ENCODE data around the gene UBR4. TPM values are rescaled to one million over a fixed set of nuclear protein-coding genes. Genes with fewer than 3 reads are reported as not detected.

The UBR4 gene
- total RNA-seq, 2 experiments from 2014 or later: 117 to 125 TPM

- CTCF ChIA-PET: interaction anchor here (0.7 to 7.2 kb wide), 14 partner anchors 14 to 200 kb away, joined by 3 to 48 read pairs (median 7); partner anchors contain the start of gene ALDH4A1
- no peak for DNase-seq
- peak overlapping the region; percentile 78 for H3K27ac Mint-ChIP-seq
- peaks cover 6% of the 10 kb centered on the region for H3K27me3 Mint-ChIP-seq (ENCODE audit: low read depth)
- no peak for ATAC-seq
- H3K36me3 Mint-ChIP-seq (ENCODE audit: low read depth): peaks cover 64% of the 10 kb centered on the region
- POLR2A ChIA-PET: interaction anchor here (1.0 to 1.8 kb wide), 3 partner anchors 146 to 177 kb away, joined by 3 to 6 read pairs (median 4); partner anchors contain the start of genes EMC1 and MRTO4
- no peaks in the 10 kb centered on the region for H3K9me3 Mint-ChIP-seq (ENCODE audit: insufficient read depth)
- H3K4me1 Mint-ChIP-seq (ENCODE audit: low read depth): peaks cover 34% of the 10 kb centered on the region
- H3K4me3 Mint-ChIP-seq: no peak overlapping the region
These were observed 135.0 kb downstream of the UBR4 start for GRCh38 chr1:19074902-19075721.

GRCh38 chr1:19074361-19074901, 135.6 kb downstream of the UBR4 start:
- DNase-seq: peak; percentile 87
- ChIA-PET CTCF (interaction anchor here (0.7 to 7.2 kb wide), 15 partner anchors 15 to 199 kb away, joined by 3 to 48 read pairs (median 6); partner anchors contain the start of gene ALDH4A1), POLR2A (interaction anchor here (0.6 to 1.8 kb wide), 4 partner anchors 146 to 826 kb away, joined by 3 to 6 read pairs (median 4); partner anchors contain the start of genes EMC1 and MRTO4)
- Mint-ChIP-seq H3K27me3 (ENCODE audit: low read depth) (peaks cover 6% of the 10 kb centered on the region), H3K4me3 (no peak overlapping the region), H3K27ac (peak overlapping the region; percentile 78), H3K36me3 (ENCODE audit: low read depth) (peaks cover 59% of the 10 kb centered on the region), H3K9me3 (ENCODE audit: insufficient read depth) (no peaks in the 10 kb centered on the region), H3K4me1 (ENCODE audit: low read depth) (peaks cover 34% of the 10 kb centered on the region)
- peak; percentile 94 for ATAC-seq

- ATAC-seq (no peak), DNase-seq (no peak)
- H3K27ac Mint-ChIP-seq: peak overlapping the region; percentile 78
- peaks cover 6% of the 10 kb centered on the region for H3K27me3 Mint-ChIP-seq (ENCODE audit: low read depth)
- CTCF ChIA-PET: interaction anchor here (0.7 to 7.2 kb wide), 7 partner anchors 25 to 189 kb away, joined by 3 to 48 read pairs (median 8); partner anchors contain the start of gene ALDH4A1
- peaks cover 55% of the 10 kb centered on the region for H3K36me3 Mint-ChIP-seq (ENCODE audit: low read depth)
- no peak overlapping the region for H3K4me3 Mint-ChIP-seq
- POLR2A ChIA-PET: interaction anchor here (0.6 to 1.3 kb wide), 3 partner anchors 121 to 825 kb away, joined by 3 to 4 read pairs (median 4); no protein-coding TSS in a partner anchor
- no peaks in the 10 kb centered on the region for H3K9me3 Mint-ChIP-seq (ENCODE audit: insufficient read depth)
- H3K4me1 Mint-ChIP-seq (ENCODE audit: low read depth): peaks cover 34% of the 10 kb centered on the region
These were observed 136.5 kb downstream of the UBR4 start for GRCh38 chr1:19073311-19074186.

DNA sequence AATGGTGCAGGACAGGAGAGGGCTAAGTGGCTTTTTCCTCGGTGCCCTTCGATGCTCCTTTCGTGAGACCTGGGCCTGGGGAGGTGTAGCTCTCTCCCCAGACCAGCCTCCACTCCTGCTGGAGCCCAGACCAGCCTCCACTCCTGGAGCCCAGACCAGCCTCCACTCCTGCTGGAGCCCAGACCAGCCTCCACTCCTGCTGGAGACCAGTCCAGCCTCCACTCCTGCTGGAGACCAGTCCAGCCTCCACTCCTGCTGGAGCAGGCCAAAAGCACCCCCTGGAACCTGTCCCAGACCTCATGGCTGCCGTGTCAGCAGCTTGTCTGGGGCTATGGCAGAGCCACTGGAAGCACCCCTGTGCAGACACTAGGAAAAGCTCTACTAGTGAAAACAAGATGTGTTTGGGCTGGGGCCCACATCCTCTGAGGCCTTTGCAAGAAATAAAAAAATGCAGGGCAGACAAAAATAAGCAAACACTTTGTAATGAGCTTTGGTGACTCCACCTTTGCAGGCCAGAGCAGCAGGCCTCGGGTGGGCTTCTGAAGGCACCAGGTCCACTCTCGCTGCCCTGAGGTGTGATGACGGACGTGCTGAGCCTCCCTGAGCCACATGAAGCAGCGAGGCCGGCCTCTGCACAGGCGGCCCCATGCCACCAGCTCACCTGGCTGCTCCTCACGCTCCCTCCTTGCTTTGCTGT, 137.6 kb downstream of the UBR4 start:
- H3K36me3 Mint-ChIP-seq (ENCODE audit: low read depth): peaks cover 46% of the 10 kb centered on the region

DNA sequence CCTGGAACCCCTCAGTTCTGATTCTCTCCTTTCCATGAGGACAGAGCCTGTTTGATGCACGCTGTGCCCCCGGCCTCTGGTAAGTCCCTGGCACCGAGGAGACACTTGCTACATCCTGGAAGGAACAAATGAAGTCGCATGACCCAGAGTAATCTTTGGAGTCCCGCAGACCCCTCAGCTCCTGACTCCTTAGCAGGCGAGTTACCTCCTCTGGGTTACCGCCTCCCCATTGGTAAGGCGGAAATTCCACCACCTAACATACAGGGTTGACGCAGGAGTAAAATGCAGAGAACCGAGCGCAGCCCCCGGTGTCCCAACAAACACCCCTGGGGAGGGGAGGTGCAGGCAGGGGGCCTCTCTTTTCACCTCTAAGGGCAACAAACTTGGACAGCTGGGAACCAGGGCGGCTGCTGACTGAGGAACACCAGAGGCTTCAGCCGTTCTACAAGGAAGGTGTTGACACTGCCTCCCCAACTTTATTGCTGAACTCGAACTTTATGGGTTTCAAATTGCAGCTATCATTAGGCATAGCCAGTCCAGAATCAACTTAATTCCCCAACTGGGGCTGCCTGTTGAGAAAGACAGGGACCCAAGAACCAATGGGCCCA, 138.3 kb downstream of the UBR4 start:
- Mint-ChIP-seq H3K4me3 (no peak overlapping the region), H3K27me3 (ENCODE audit: low read depth) (peaks cover 9% of the 10 kb centered on the region), H3K36me3 (ENCODE audit: low read depth) (peaks cover 40% of the 10 kb centered on the region), H3K9me3 (ENCODE audit: insufficient read depth) (no peaks in the 10 kb centered on the region), H3K4me1 (ENCODE audit: low read depth) (peaks cover 34% of the 10 kb centered on the region), H3K27ac (no peak overlapping the region)
- ATAC-seq (no peak), DNase-seq (no peak)
- ChIA-PET CTCF (interaction anchor here (1.5 to 7.2 kb wide), 2 partner anchors 158 to 167 kb away, joined by 4 to 48 read pairs; no protein-coding TSS in a partner anchor), POLR2A (no interaction called here)

More for the DNA sequence above, 137.6 kb downstream of the UBR4 start:
- H3K9me3 Mint-ChIP-seq (ENCODE audit: insufficient read depth): no peaks in the 10 kb centered on the region
- H3K27me3 Mint-ChIP-seq (ENCODE audit: low read depth): peaks cover 8% of the 10 kb centered on the region
- peaks cover 34% of the 10 kb centered on the region for H3K4me1 Mint-ChIP-seq (ENCODE audit: low read depth)
- H3K27ac Mint-ChIP-seq: no peak overlapping the region
- no peak overlapping the region for H3K4me3 Mint-ChIP-seq
- no peak for ATAC-seq
- ChIA-PET POLR2A (interaction anchor here (1.3 kb wide), 1 partner anchor 120 kb away, joined by 4 read pairs; no protein-coding TSS in a partner anchor), CTCF (interaction anchor here (1.5 to 7.2 kb wide), 3 partner anchors 159 to 167 kb away, joined by 4 to 48 read pairs (median 29); no protein-coding TSS in a partner anchor)
- no peak for DNase-seq

DNA sequence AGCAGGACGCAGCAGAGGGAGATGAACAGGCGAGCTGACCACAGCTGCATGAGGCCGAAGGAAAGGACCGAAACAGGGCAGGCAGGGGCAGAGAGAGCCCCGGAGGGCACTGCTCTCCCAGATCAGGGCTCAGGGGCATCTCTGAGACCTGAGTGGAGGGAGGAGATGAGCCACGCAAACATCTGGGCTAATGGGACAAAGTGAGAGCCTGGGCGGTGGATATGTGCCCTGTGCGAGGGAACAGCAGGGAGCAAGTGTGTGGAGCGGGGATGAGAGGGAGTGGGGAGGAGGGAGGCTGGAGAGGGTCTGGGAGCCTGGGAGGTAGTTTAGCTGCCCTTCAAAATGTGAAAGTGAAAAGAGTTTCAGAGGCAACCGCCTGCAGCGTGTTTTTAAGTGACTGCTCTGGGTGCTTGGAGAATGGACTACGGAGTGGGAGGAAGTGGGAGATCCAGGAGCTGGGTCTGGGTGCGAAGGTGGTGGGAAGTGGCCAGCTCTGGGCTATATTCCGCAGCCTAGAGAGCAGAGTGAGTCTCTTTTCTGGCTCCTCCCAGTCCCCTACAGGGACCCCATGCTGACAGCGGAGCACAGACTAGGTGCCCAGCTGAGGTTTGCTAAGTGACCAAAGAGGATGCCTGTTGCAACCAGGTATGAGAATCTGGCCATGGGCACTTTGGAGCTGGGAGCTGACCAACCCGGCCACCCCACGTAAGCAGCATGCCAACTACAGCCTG, 139.0 kb downstream of the UBR4 start:
- H3K4me1 Mint-ChIP-seq (ENCODE audit: low read depth): peaks cover 33% of the 10 kb centered on the region
- ChIA-PET POLR2A (no interaction called here), CTCF (interaction anchor here (1.3 to 7.2 kb wide), 2 partner anchors 157 to 164 kb away, joined by 4 to 48 read pairs; no protein-coding TSS in a partner anchor)
- peaks cover 9% of the 10 kb centered on the region for H3K27me3 Mint-ChIP-seq (ENCODE audit: low read depth)
- H3K27ac Mint-ChIP-seq: no peak overlapping the region
- H3K9me3 Mint-ChIP-seq (ENCODE audit: insufficient read depth): no peaks in the 10 kb centered on the region
- H3K4me3 Mint-ChIP-seq: no peak overlapping the region
- peaks cover 33% of the 10 kb centered on the region for H3K36me3 Mint-ChIP-seq (ENCODE audit: low read depth)
- ATAC-seq (no peak), DNase-seq (no peak)

DNA sequence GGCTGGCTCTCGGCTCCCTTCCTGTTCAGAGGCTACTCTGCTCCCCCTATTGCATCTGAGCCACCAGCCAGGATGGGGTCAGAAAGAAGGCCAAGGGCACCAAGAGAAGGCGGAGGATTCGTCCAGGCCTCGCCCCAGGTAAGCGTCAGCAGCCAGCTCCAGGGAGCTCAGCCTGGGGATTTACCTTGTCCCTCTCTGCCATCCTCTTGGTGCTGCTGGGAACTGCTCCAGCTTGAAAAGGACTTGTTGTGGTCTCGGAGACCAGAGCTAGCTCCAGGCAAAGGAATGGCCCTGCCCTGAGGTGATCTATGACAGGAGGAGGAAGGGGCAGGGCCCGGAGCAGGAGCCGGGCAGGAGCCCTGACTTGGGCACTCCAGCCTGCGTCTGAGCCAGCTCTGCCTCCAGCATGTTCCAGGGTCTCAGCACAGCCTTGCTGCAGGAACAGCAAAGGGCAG, 139.8 kb downstream of the UBR4 start:
- H3K4me3 Mint-ChIP-seq: no peak overlapping the region
- peaks cover 24% of the 10 kb centered on the region for H3K36me3 Mint-ChIP-seq (ENCODE audit: low read depth)
- peaks cover 9% of the 10 kb centered on the region for H3K27me3 Mint-ChIP-seq (ENCODE audit: low read depth)
- CTCF ChIA-PET: interaction anchor here (1.2 to 7.2 kb wide), 3 partner anchors 157 to 186 kb away, joined by 3 to 48 read pairs (median 4); no protein-coding TSS in a partner anchor
- no peak for ATAC-seq
- POLR2A ChIA-PET: interaction anchor here (0.5 kb wide), 1 partner anchor 141 kb away, joined by 3 read pairs; no protein-coding TSS in a partner anchor
- no peaks in the 10 kb centered on the region for H3K9me3 Mint-ChIP-seq (ENCODE audit: insufficient read depth)
- DNase-seq: no peak
- peaks cover 27% of the 10 kb centered on the region for H3K4me1 Mint-ChIP-seq (ENCODE audit: low read depth)
- H3K27ac Mint-ChIP-seq: no peak overlapping the region

- CTCF ChIA-PET: interaction anchor here (1.1 kb wide), 1 partner anchor 155 kb away, joined by 3 read pairs; no protein-coding TSS in a partner anchor
- peaks cover 11% of the 10 kb centered on the region for H3K36me3 Mint-ChIP-seq (ENCODE audit: low read depth)
- no peak overlapping the region for H3K27ac Mint-ChIP-seq
- no peak overlapping the region for H3K4me3 Mint-ChIP-seq
- H3K4me1 Mint-ChIP-seq (ENCODE audit: low read depth): peaks cover 12% of the 10 kb centered on the region
- ATAC-seq: no peak
- no peak for DNase-seq
- peaks cover 9% of the 10 kb centered on the region for H3K27me3 Mint-ChIP-seq (ENCODE audit: low read depth)
- POLR2A ChIA-PET: no interaction called here
- H3K9me3 Mint-ChIP-seq (ENCODE audit: insufficient read depth): no peaks in the 10 kb centered on the region
These were observed 141.3 kb downstream of the UBR4 start for GRCh38 chr1:19068639-19069276.

DNA sequence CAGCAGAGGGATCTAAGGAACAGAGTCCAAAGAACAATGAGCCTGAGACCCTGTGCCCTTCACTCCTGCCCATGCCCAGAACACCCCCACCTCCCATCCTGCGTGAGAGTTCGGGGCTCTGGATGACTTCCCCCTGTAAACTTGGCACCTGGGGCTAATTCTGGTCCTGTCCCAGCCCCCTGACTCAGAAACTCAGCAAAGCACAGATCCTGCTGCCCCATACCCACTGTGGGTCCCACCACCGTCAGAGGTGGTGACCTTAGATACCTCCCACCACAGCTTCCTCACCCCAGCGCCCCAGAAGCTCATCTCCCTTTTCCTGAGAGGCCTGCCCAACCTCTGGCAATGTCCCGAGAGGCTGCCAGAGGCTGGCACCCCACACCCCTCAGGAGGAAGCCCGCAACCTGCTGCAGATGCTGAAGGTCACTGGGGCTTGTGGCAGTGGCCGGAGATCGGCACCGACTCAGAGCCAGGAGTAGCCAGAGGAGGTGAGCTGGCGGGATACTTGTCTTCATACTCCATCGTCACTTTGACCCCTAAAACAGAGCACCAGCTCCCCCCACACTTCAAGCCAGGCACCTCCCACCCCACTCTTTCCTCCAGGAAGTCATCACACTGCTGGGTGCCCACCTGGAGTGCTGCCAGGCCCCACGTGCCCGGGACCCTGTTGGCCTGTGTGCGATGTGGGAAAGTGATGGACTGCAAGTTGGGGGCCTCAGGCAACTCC, 142.0 kb downstream of the UBR4 start:
- peaks cover 7% of the 10 kb centered on the region for H3K4me1 Mint-ChIP-seq (ENCODE audit: low read depth)
- H3K4me3 Mint-ChIP-seq: no peak overlapping the region
- DNase-seq (no peak), ATAC-seq (peak; percentile 12)
- ChIA-PET POLR2A (no interaction called here), CTCF (interaction anchor here (0.6 to 1.1 kb wide), 2 partner anchors 17 to 155 kb away, joined by 3 read pairs; no protein-coding TSS in a partner anchor)
- no peak overlapping the region for H3K27ac Mint-ChIP-seq
- H3K36me3 Mint-ChIP-seq (ENCODE audit: low read depth): peaks cover 7% of the 10 kb centered on the region
- peaks cover 9% of the 10 kb centered on the region for H3K27me3 Mint-ChIP-seq (ENCODE audit: low read depth)
- no peaks in the 10 kb centered on the region for H3K9me3 Mint-ChIP-seq (ENCODE audit: insufficient read depth)

All from activated CD8-positive, alpha-beta T cell treated with anti-CD3 and anti-CD28 coated beads, Interleukin-2, amount 10 ng/mL, durations not matched to agents 7 days and 5 days (primary cell).